Measurements from ENCODE around the gene NAA40. TPM values are rescaled to one million over a fixed set of nuclear protein-coding genes. Genes with fewer than 3 reads are reported as not detected.

Gene NAA40
- total and polyA plus RNA-seq, 2 of the 13 experiments (the other 11 are each of a cell fraction or from before 2014, with no cell fraction given) = 11.1 to 17.9 TPM

- TF ChIP-seq ATF3 (CRISPR knock-in tag; IDR thresholded peaks at IDR 0.05) (no peak), TFE3 (CRISPR knock-in tag; IDR thresholded peaks at IDR 0.05) (no peak), HNRNPLL (IDR thresholded peaks at IDR 0.05; ENCODE audit: low read depth, low read length, poor library complexity, severe bottlenecking) (no peak), MAX (IDR thresholded peaks at IDR 0.05) (peak; percentile 35; the same call in 1 of the 2 replicates), PATZ1 (CRISPR knock-in tag; IDR thresholded peaks at IDR 0.05) (peak; percentile 32), TCF7 (IDR thresholded peaks at IDR 0.05; ENCODE audit: low read depth) (peak; percentile 64), MEIS2 (CRISPR knock-in tag; IDR thresholded peaks at IDR 0.05) (no peak), ZNF281 (CRISPR knock-in tag; IDR thresholded peaks at IDR 0.05; ENCODE audit: borderline replicate concordance) (peak; percentile 53; the same call in 1 of the 2 replicates), ETV5 (CRISPR knock-in tag; IDR thresholded peaks at IDR 0.05; ENCODE audit: borderline replicate concordance) (no peak), RBM39 (IDR thresholded peaks at IDR 0.05; ENCODE audit: low read depth, low read length, poor library complexity, severe bottlenecking) (no peak), NFKBIZ (CRISPR knock-in tag; IDR thresholded peaks at IDR 0.05) (0 out of 2 replicates have a peak, but pooled peaks have one; percentile 21), NCOA2 (CRISPR knock-in tag; IDR thresholded peaks at IDR 0.05) (peak; percentile 66), TAF1 (CRISPR knock-in tag; IDR thresholded peaks at IDR 0.05) (no peak), RXRA (CRISPR knock-in tag; IDR thresholded peaks at IDR 0.05) (0 out of 2 replicates have a peak, but pooled peaks have one; percentile 21), TFDP1 (CRISPR knock-in tag; IDR thresholded peaks at IDR 0.05; ENCODE audit: borderline replicate concordance) (peak; percentile 22; the same call in 1 of the 2 replicates), ZKSCAN5 (CRISPR knock-in tag; IDR thresholded peaks at IDR 0.05) (no peak), PAXIP1 (CRISPR knock-in tag; conservative IDR thresholded peaks at IDR 0.05) (peak; percentile 28; the same call in 1 of the 2 replicates)
Observed at GRCh38 chr11:63970902-63971301, 32.1 kb downstream of the NAA40 start (continued).
